Endothelial cell of umbilical vein (primary cell): ENCODE measurements around the gene PIK3C2G.

Experiments used
- CTCF ChIP-seq, 2 donors: IDR thresholded peaks; 1 replicate in 1 of 2; 2 replicates in 1 of 2; pipeline ENCODE4 v1.5.1; 2011; ENCODE audit warnings: low read length in 2 of 2, mild to moderate bottlenecking in 2 of 2, moderate library complexity in 2 of 2, control low read depth in 1 of 2, inconsistent platforms in 1 of 2, low read depth in 1 of 2; ENCODE audit not compliant: insufficient read depth in 1 of 2; ENCODE audit errors: extremely low read depth in 1 of 2
- EZH2 ChIP-seq: IDR thresholded peaks from 2 replicates; pipeline ENCODE4 v1.6.1; 2012; ENCODE audit warnings: borderline replicate concordance, low read depth, mild to moderate bottlenecking, moderate library complexity, low read length, inconsistent platforms; ENCODE audit not compliant: severe bottlenecking
- FOS ChIP-seq: IDR thresholded peaks from 2 replicates; pipeline ENCODE4 v1.6.1; 2011; ENCODE audit warnings: mild to moderate bottlenecking, low read length, moderate library complexity, borderline replicate concordance; ENCODE audit not compliant: insufficient read depth
- GATA2 ChIP-seq: IDR thresholded peaks from 2 replicates; pipeline ENCODE4 v1.7.0; 2011; ENCODE audit warnings: low read depth, mild to moderate bottlenecking, moderate library complexity, mixed read lengths, low read length; ENCODE audit not compliant: insufficient read length, insufficient read depth
- JUN ChIP-seq: IDR thresholded peaks from 2 replicates; pipeline ENCODE4 v1.6.1; 2011; ENCODE audit warnings: borderline replicate concordance, low read depth; ENCODE audit not compliant: insufficient read length, insufficient read depth
- MAX ChIP-seq: IDR thresholded peaks from 2 replicates; pipeline ENCODE4 v1.6.1; 2011; ENCODE audit not compliant: insufficient read depth, insufficient read length
- POLR2A ChIP-seq: IDR thresholded peaks from 2 replicates; pipeline ENCODE4 v1.6.1; 2012; ENCODE audit warnings: low read depth, mild to moderate bottlenecking, control low read depth, low read length
- POLR2AphosphoS5 ChIP-seq: IDR thresholded peaks from 2 replicates; pipeline ENCODE4 v1.6.1; 2012; ENCODE audit warnings: low read depth, mild to moderate bottlenecking, control low read depth, low read length, moderate library complexity; ENCODE audit not compliant: insufficient read depth

- TF ChIP-seq CTCF (IDR thresholded peaks at IDR 0.05; ENCODE audit: extremely low read depth in 1 of 2, insufficient read depth in 1 of 2, low read depth in 1 of 2, low read length in 2 of 2) = no peak
- no peak for TF ChIP-seq MAX
- no peak for TF ChIP-seq POLR2AphosphoS5
- no peak for TF ChIP-seq POLR2A
- TF ChIP-seq JUN = no peak
- TF ChIP-seq EZH2 = no peak
- no peak for TF ChIP-seq FOS
- no peak for TF ChIP-seq GATA2
Observed at GRCh38 chr12:18646286-18646890, 385.1 kb downstream of the PIK3C2G start.
